Measurements from ENCODE around the gene CORO1C. TPM values are rescaled to one million over a fixed set of nuclear protein-coding genes. Genes with fewer than 3 reads are reported as not detected.

CORO1C gene
- total and polyA plus RNA-seq, 4 donors: 23.2 to 58.6 (median 41.9) TPM

- no peaks in the 10 kb centered on the region for H3K4me1 ChIP-seq (ENCODE audit: control insufficient read depth in 4 of 4, insufficient read depth in 4 of 4, low read length in 3 of 4)
- TF ChIP-seq ZBTB33 (IDR thresholded peaks at IDR 0.05): no peak
- H3K27me3 ChIP-seq (ENCODE audit: control insufficient read depth in 4 of 4, insufficient read depth in 4 of 4, low read length in 3 of 4): no peaks in the 10 kb centered on the region
- WGBS: 73% methylated on average over 21 of the region's 21 CpGs
- no peak overlapping the region for H3K27ac ChIP-seq (ENCODE audit: low read depth in 1 of 2, low read length in 2 of 2)
- H3K4me3 ChIP-seq (ENCODE audit: low read depth in 1 of 3, low read length in 3 of 3): no peak overlapping the region
- H3K9ac ChIP-seq (ENCODE audit: low read depth in 1 of 2, low read length in 2 of 2): no peak overlapping the region
- DNase-seq (ENCODE audit: low spot score): no peak
- no peaks in the 10 kb centered on the region for H3K9me3 ChIP-seq (ENCODE audit: control insufficient read depth in 4 of 4, low read length in 3 of 4)
- no peaks in the 10 kb centered on the region for H3K36me3 ChIP-seq (ENCODE audit: control insufficient read depth in 4 of 4, insufficient read depth in 3 of 4, low read depth in 1 of 4, low read length in 3 of 4)
These were observed 121.6 kb downstream of the CORO1C start for GRCh38 chr12:108609537-108610335.

GRCh38 chr12:108608616-108609015 lies 122.7 kb downstream of the CORO1C start:
- H3K9ac ChIP-seq (ENCODE audit: low read depth in 1 of 2, low read length in 2 of 2): no peak overlapping the region
- no peak overlapping the region for H3K27ac ChIP-seq (ENCODE audit: low read depth in 1 of 2, low read length in 2 of 2)
- no peak for DNase-seq (ENCODE audit: low spot score)
- no peak overlapping the region for H3K4me3 ChIP-seq (ENCODE audit: low read depth in 1 of 3, low read length in 3 of 3)
- H3K36me3 ChIP-seq (ENCODE audit: control insufficient read depth in 4 of 4, insufficient read depth in 3 of 4, low read depth in 1 of 4, low read length in 3 of 4): no peaks in the 10 kb centered on the region
- H3K4me1 ChIP-seq (ENCODE audit: control insufficient read depth in 4 of 4, insufficient read depth in 4 of 4, low read length in 3 of 4): no peaks in the 10 kb centered on the region
- no peaks in the 10 kb centered on the region for H3K9me3 ChIP-seq (ENCODE audit: control insufficient read depth in 4 of 4, low read length in 3 of 4)
- 83% methylated on average over 5 of the region's 5 CpGs for WGBS
- TF ChIP-seq RXRA (IDR thresholded peaks at IDR 0.05): no peak
- TF ChIP-seq NR2F2 (IDR thresholded peaks at IDR 0.05): no peak
- no peak for TF ChIP-seq REST (IDR thresholded peaks at IDR 0.05)
- no peak for TF ChIP-seq YY1 (IDR thresholded peaks at IDR 0.05)
- no peak for TF ChIP-seq SP1 (IDR thresholded peaks at IDR 0.05)
- TF ChIP-seq TAF1 (conservative IDR thresholded peaks at IDR 0.05): no peak
- TF ChIP-seq FOXA1 (IDR thresholded peaks at IDR 0.05): no peak
- no peak for TF ChIP-seq HNF4A (conservative IDR thresholded peaks at IDR 0.05)
- no peak for TF ChIP-seq MAX (IDR thresholded peaks at IDR 0.05)
- no peak for TF ChIP-seq RAD21 (IDR thresholded peaks at IDR 0.05)
- no peak for TF ChIP-seq ATF3 (IDR thresholded peaks at IDR 0.05)
- no peak for TF ChIP-seq JUND (IDR thresholded peaks at IDR 0.05)
- TF ChIP-seq EGR1 (IDR thresholded peaks at IDR 0.05; ENCODE audit: low read depth in 2 of 2): no peak
- TF ChIP-seq ZBTB33 (IDR thresholded peaks at IDR 0.05): no peak
- no peaks in the 10 kb centered on the region for H3K27me3 ChIP-seq (ENCODE audit: control insufficient read depth in 4 of 4, insufficient read depth in 4 of 4, low read length in 3 of 4)

Data from liver (tissue), 9 donors.